Measurements from ENCODE around the gene URB1.
A peak's percentile ranks its signal among the peaks of the same experiment; 100 is the strongest.

The URB1 gene

GRCh38 chr21:32403201-32403777 is 10.5 kb upstream of the URB1 start:
- H3K4me1 ChIP-seq (ENCODE audit: insufficient read depth, low read length, poor library complexity, severe bottlenecking), result no peaks in the 10 kb centered on the region
- peak overlapping the region; percentile 60 for H2AFZ ChIP-seq (ENCODE audit: low read length)

GRCh38 chr21:32393677-32394001 is 827 bp upstream of the URB1 start:
- Histone ChIP-seq H2AFZ (ENCODE audit: low read length) (peak overlapping the region; percentile 41; the same call in 1 of the 2 replicates), H3K9me2 (replicated peaks; ENCODE audit: low read depth, low read length) (no peaks in the 10 kb centered on the region), H3F3A (ENCODE audit: low read depth) (no peaks in the 10 kb centered on the region), H3K36me3 (ENCODE audit: insufficient read depth, low read length) (no peaks in the 10 kb centered on the region), H3K79me2 (ENCODE audit: insufficient read depth, low read length) (peaks cover 14% of the 10 kb centered on the region; the same call in 1 of the 2 replicates), H3K4me2 (ENCODE audit: low read depth, low read length, poor library complexity, severe bottlenecking) (no peak overlapping the region), H3K9ac (ENCODE audit: low read depth, low read length, poor library complexity, severe bottlenecking) (no peak overlapping the region), H3K27me3 (ENCODE audit: insufficient read depth, low read length, poor library complexity, severe bottlenecking) (peaks cover 40% of the 10 kb centered on the region), H3K4me3 (ENCODE audit: low read length, poor library complexity, severe bottlenecking) (no peak overlapping the region), H4K20me1 (ENCODE audit: insufficient read depth, low read length, poor library complexity, severe bottlenecking) (no peaks in the 10 kb centered on the region), H3K4me1 (ENCODE audit: insufficient read depth, low read length, poor library complexity, severe bottlenecking) (no peaks in the 10 kb centered on the region), H3K9me3 (ENCODE audit: insufficient read depth, low read depth, low read length) (no peaks in the 10 kb centered on the region)
- no peak for TF ChIP-seq EZH2phosphoT487 (IDR thresholded peaks at IDR 0.05; ENCODE audit: borderline replicate concordance)
- no peak for TF ChIP-seq CTCF (conservative IDR thresholded peaks at IDR 0.05; ENCODE audit: low read length)

More at GRCh38 chr21:32403201-32403777, 10.5 kb upstream of the URB1 start:
- Histone ChIP-seq H3K4me3 (ENCODE audit: low read length, poor library complexity, severe bottlenecking) (no peak overlapping the region), H3F3A (ENCODE audit: low read depth) (no peaks in the 10 kb centered on the region), H4K20me1 (ENCODE audit: insufficient read depth, low read length, poor library complexity, severe bottlenecking) (no peaks in the 10 kb centered on the region), H3K79me2 (ENCODE audit: insufficient read depth, low read length) (no peaks in the 10 kb centered on the region), H3K4me2 (ENCODE audit: low read depth, low read length, poor library complexity, severe bottlenecking) (no peak overlapping the region), H3K9ac (ENCODE audit: low read depth, low read length, poor library complexity, severe bottlenecking) (no peak overlapping the region), H3K36me3 (ENCODE audit: insufficient read depth, low read length) (no peaks in the 10 kb centered on the region), H3K9me3 (ENCODE audit: insufficient read depth, low read depth, low read length) (no peaks in the 10 kb centered on the region), H3K9me2 (replicated peaks; ENCODE audit: low read depth, low read length) (no peaks in the 10 kb centered on the region), H3K27me3 (ENCODE audit: insufficient read depth, low read length, poor library complexity, severe bottlenecking) (peaks cover 14% of the 10 kb centered on the region)
- TF ChIP-seq EZH2phosphoT487 (IDR thresholded peaks at IDR 0.05; ENCODE audit: borderline replicate concordance), result no peak
- peak; percentile 79 for TF ChIP-seq CTCF (conservative IDR thresholded peaks at IDR 0.05; ENCODE audit: low read length)

GRCh38 chr21:32392299-32392879 is 423 bp downstream of the URB1 start:
- peak overlapping the region; percentile 88; the same call in 1 of the 2 replicates for H2AFZ ChIP-seq (ENCODE audit: low read length)
- H3K27me3 ChIP-seq (ENCODE audit: insufficient read depth, low read length, poor library complexity, severe bottlenecking), result peaks cover 33% of the 10 kb centered on the region
- no peaks in the 10 kb centered on the region for H3K4me1 ChIP-seq (ENCODE audit: insufficient read depth, low read length, poor library complexity, severe bottlenecking)
- H3K4me3 ChIP-seq (ENCODE audit: low read length, poor library complexity, severe bottlenecking), result peak overlapping the region; percentile 83
- no peaks in the 10 kb centered on the region for H3K9me2 ChIP-seq (replicated peaks; ENCODE audit: low read depth, low read length)
- no peaks in the 10 kb centered on the region for H4K20me1 ChIP-seq (ENCODE audit: insufficient read depth, low read length, poor library complexity, severe bottlenecking)
- peak overlapping the region; percentile 60 for H3K9ac ChIP-seq (ENCODE audit: low read depth, low read length, poor library complexity, severe bottlenecking)
- TF ChIP-seq EZH2phosphoT487 (IDR thresholded peaks at IDR 0.05; ENCODE audit: borderline replicate concordance), result no peak
- TF ChIP-seq CTCF (conservative IDR thresholded peaks at IDR 0.05; ENCODE audit: low read length), result no peak
- H3K4me2 ChIP-seq (ENCODE audit: low read depth, low read length, poor library complexity, severe bottlenecking), result peak overlapping the region; percentile 90
- no peaks in the 10 kb centered on the region for H3K36me3 ChIP-seq (ENCODE audit: insufficient read depth, low read length)
- H3F3A ChIP-seq (ENCODE audit: low read depth), result no peaks in the 10 kb centered on the region
- H3K79me2 ChIP-seq (ENCODE audit: insufficient read depth, low read length), result peaks cover 14% of the 10 kb centered on the region; the same call in 1 of the 2 replicates
- H3K9me3 ChIP-seq (ENCODE audit: insufficient read depth, low read depth, low read length), result no peaks in the 10 kb centered on the region

All from Loucy (cell line).